Vagina (tissue), 2 donors: ENCODE measurements around the gene NUDT3. TPM values are rescaled to one million over a fixed set of nuclear protein-coding genes. Genes with fewer than 3 reads are reported as not detected.
"Not testable (repeated sequence)": the region's sequence is repeated elsewhere in the genome, so short reads cannot be mapped to it uniquely, and the experiment has no call there.

ENCODE experiments used
- DNase-seq, 2 donors: peaks; one replicate each; pipeline ENCODE4 v3.0.0-alpha.2; 2017; ENCODE audit errors: extremely low spot score in 2 of 2
- H3K27ac ChIP-seq: fragments of 200-600 bp; sonication (generic); one replicate; pipeline ENCODE4 v1.5.1; 2019
- H3K27me3 ChIP-seq: fragments of 200-600 bp; sonication (generic); one replicate; pipeline ENCODE4 v1.5.1; 2019
- H3K36me3 ChIP-seq, 2 donors: fragments of 200-600 bp; sonication (generic); one replicate each; pipeline ENCODE4 v1.5.1; 2017 to 2019
- H3K4me1 ChIP-seq: fragments of 200-600 bp; sonication (generic); one replicate; pipeline ENCODE4 v1.5.1; 2019
- H3K4me3 ChIP-seq, 2 donors: fragments of 200-600 bp; sonication (generic); 1 replicate in 1 of 2; 2 replicates in 1 of 2; pipeline ENCODE4 v1.5.1; 2016 to 2019
- H3K9me3 ChIP-seq: fragments of 200-600 bp; sonication (generic); one replicate; pipeline ENCODE4 v1.5.1; 2019
- CTCF ChIP-seq, 3 experiments: fragments of 450-650 bp in 2 of 3; fragments of 200-600 bp in 1 of 3; sonication (generic) in 1 of 3; IDR thresholded peaks; one replicate each; pipeline ENCODE4 v1.5.1; 2017 to 2019; ENCODE audit warnings: antibody characterized with exemption in 3 of 3, mild to moderate bottlenecking in 2 of 3, moderate library complexity in 2 of 3
- POLR2A ChIP-seq, 2 donors: fragments of 450-650 bp; IDR thresholded peaks; one replicate each; pipeline ENCODE4 v1.6.1; 2017; ENCODE audit warnings: antibody characterized with exemption in 2 of 2, mild to moderate bottlenecking in 2 of 2, moderate library complexity in 2 of 2
- POLR2AphosphoS5 ChIP-seq, 2 donors: sonication (generic); formaldehyde crosslinking; IDR thresholded peaks; one replicate each; pipeline ENCODE4 v1.9.0; 2017; ENCODE audit warnings: antibody characterized with exemption in 2 of 2, mild to moderate bottlenecking in 2 of 2, low read depth in 1 of 2; ENCODE audit not compliant: insufficient read depth in 1 of 2
- intact Hi-C: fragments of 100-400 bp; cut with DNase I; formaldehyde crosslinking; loops from one replicate; pipeline ENCODE4 v1.15.1; 2023
- total RNA-seq: library from RNA; depleted of rRNA; stranded (reverse); fragments of >200 nt; gene quantifications from one replicate; pipeline ENCODE4 v1.2.3, GENCODE V29; 2016

NUDT3 gene
- total RNA-seq, 1 donor from 2014 or later, result 27.0 TPM

DNA sequence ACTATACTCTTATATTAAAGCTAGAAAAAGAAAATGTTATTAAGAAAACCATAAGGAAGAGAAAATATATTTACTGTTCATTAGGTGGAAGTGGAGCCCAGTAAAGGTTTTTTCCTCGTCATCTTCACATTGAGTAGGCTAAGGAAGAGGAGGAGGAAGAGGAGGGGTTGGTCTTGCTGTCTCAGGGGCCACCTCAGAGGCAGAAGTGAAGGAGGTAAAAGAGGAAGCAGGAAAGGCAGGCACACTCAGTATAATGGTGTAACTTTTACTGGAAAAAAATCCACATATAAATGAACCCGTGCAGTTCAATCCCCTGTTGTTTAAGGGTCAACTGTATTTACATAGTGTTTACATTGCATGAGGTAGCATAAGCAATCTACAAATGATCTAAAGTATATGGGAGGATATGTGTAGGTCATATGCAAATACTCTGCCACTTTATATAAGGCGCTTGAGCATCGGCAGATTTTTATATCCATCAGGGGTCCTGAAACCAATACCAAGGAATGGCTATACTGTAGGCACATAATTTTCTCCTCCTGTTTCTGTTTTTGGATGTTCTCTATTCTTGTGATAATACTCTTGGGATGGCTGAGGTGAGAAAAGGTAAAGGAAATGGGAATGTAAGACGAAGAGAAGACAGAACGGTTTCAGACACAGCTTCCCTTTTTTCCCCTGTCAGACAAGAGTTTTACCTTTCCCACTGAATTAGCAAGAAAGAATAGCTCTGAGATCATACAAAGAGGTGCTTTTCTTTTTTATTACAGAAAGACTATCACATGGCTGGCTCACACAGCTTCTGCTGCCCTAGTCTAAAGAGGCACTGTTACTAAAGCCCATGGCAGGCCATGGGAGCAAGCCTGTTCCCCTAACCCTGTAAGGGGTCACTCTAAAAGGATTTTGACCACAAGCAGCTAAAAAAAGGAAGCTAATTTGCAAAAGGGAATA lies 59.9 kb downstream of the NUDT3 start:
- TF ChIP-seq POLR2A (IDR thresholded peaks at IDR 0.05) (no peak), POLR2AphosphoS5 (IDR thresholded peaks at IDR 0.05; ENCODE audit: insufficient read depth in 1 of 2, low read depth in 1 of 2) (no peak), CTCF (IDR thresholded peaks at IDR 0.05) (no peak)

GRCh38 chr6:34331371-34332050 lies 61.0 kb downstream of the NUDT3 start:
- H3K4me1 ChIP-seq, result no peaks in the 10 kb centered on the region
- H3K27ac ChIP-seq, result no peak overlapping the region
- no peaks in the 10 kb centered on the region for H3K9me3 ChIP-seq
- intact Hi-C loops, result no loop called here
- no peak for DNase-seq
- H3K36me3 ChIP-seq, result no peaks in the 10 kb centered on the region
- H3K4me3 ChIP-seq, result no peak overlapping the region
- H3K27me3 ChIP-seq, result no peaks in the 10 kb centered on the region
- TF ChIP-seq POLR2A (IDR thresholded peaks at IDR 0.05) (no peak), CTCF (IDR thresholded peaks at IDR 0.05) (no peak), POLR2AphosphoS5 (IDR thresholded peaks at IDR 0.05; ENCODE audit: insufficient read depth in 1 of 2, low read depth in 1 of 2) (no peak)

More for the DNA sequence above, 59.9 kb downstream of the NUDT3 start:
- no peaks in the 10 kb centered on the region for H3K27me3 ChIP-seq
- H3K27ac ChIP-seq, result no peak overlapping the region
- DNase-seq, result no peak
- no peaks in the 10 kb centered on the region for H3K9me3 ChIP-seq
- intact Hi-C loops, result no loop called here
- H3K4me3 ChIP-seq, result no peak overlapping the region
- no peaks in the 10 kb centered on the region for H3K36me3 ChIP-seq
- peaks cover 9% of the 10 kb centered on the region for H3K4me1 ChIP-seq

DNA sequence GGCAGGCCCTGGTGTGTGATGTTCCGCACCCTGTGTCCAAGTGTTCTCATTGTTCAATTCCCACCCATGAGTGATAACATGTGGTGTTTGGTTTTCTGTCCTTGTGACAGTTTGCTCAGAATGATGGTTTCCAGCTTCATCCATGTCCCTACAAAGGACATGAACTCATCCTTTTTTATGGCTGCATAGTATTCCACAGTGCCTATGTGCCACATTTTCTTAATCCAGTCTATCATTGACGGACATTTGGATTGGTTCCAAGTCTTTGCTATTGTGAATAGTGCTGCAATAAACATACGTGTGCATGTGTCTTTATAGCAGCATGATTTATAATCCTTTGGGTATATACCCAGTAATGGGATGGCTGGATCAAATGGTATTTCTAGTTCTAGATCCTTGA lies 62.7 kb downstream of the NUDT3 start:
- intact Hi-C loops, H3K9me3 ChIP-seq, H3K4me1 ChIP-seq: not testable (repeated sequence)

GRCh38 chr6:34328969-34329368 lies 63.5 kb downstream of the NUDT3 start:
- TF ChIP-seq POLR2AphosphoS5 (IDR thresholded peaks at IDR 0.05; ENCODE audit: insufficient read depth in 1 of 2, low read depth in 1 of 2), result no peak
- no peak for TF ChIP-seq POLR2A (IDR thresholded peaks at IDR 0.05)
- no peak for TF ChIP-seq CTCF (IDR thresholded peaks at IDR 0.05)
- Histone ChIP-seq H3K36me3 (no peaks in the 10 kb centered on the region), H3K27me3 (no peaks in the 10 kb centered on the region), H3K4me3 (no peak overlapping the region), H3K9me3 (no peaks in the 10 kb centered on the region), H3K4me1 (peaks cover 7% of the 10 kb centered on the region), H3K27ac (no peak overlapping the region)
- intact Hi-C loops, result no loop called here
- DNase-seq, result no peak

More for the DNA sequence above, 62.7 kb downstream of the NUDT3 start:
- not testable (repeated sequence) for H3K27me3 ChIP-seq, H3K36me3 ChIP-seq, H3K27ac ChIP-seq, DNase-seq, H3K4me3 ChIP-seq

- intact Hi-C loops, H3K9me3 ChIP-seq, H3K36me3 ChIP-seq, H3K4me1 ChIP-seq, H3K4me3 ChIP-seq, DNase-seq, H3K27ac ChIP-seq, H3K27me3 ChIP-seq: not testable (repeated sequence)
These were observed 64.9 kb downstream of the NUDT3 start for GRCh38 chr6:34327313-34328205.
